DOHH2 (cell line): ENCODE results near the gene DNAJC22.
"Not testable (repeated sequence)": the region's sequence is repeated elsewhere in the genome, so short reads cannot be mapped to it uniquely, and the experiment has no call there.

Experiments used
- H3F3A ChIP-seq: fragments of 200-600 bp; sonication (generic), shearing (Covaris generic); 2 replicates; pipeline ENCODE4 v1.6.0; 2016; ENCODE audit warnings: antibody characterized with exemption, mild to moderate bottlenecking; ENCODE audit not compliant: control insufficient read depth, insufficient read depth
- H3K27ac ChIP-seq: fragments of 200-600 bp; sonication (generic); 2 replicates; pipeline ENCODE4 v1.5.1; 2014; ENCODE audit warnings: low read depth, mild to moderate bottlenecking, low read length, moderate library complexity
- H3K27me3 ChIP-seq: fragments of 200-600 bp; sonication (generic); 2 replicates; pipeline ENCODE4 v1.6.1; 2014; ENCODE audit warnings: mild to moderate bottlenecking, low read length, mixed read lengths; ENCODE audit not compliant: control insufficient read depth
- H3K36me3 ChIP-seq: fragments of 200-600 bp; sonication (generic); 2 replicates; pipeline ENCODE4 v1.6.1; 2014; ENCODE audit warnings: mild to moderate bottlenecking, low read length, moderate library complexity, mixed read lengths; ENCODE audit not compliant: control insufficient read depth
- H3K4me1 ChIP-seq: fragments of 200-600 bp; sonication (generic); 2 replicates; pipeline ENCODE4 v1.6.1; 2014; ENCODE audit warnings: mild to moderate bottlenecking, low read length, mixed read lengths; ENCODE audit not compliant: control insufficient read depth
- H3K4me2 ChIP-seq: fragments of 200-600 bp; sonication (generic); 2 replicates; pipeline ENCODE4 v1.6.0; 2014; ENCODE audit warnings: mild to moderate bottlenecking, low read length, moderate library complexity
- H3K4me3 ChIP-seq: fragments of 200-600 bp; sonication (generic); 2 replicates; pipeline ENCODE4 v1.5.1; 2014; ENCODE audit warnings: mild to moderate bottlenecking, low read length, mixed read lengths
- H3K79me2 ChIP-seq: fragments of 200-600 bp; sonication (generic); 2 replicates; pipeline ENCODE4 v1.6.1; 2014; ENCODE audit warnings: mild to moderate bottlenecking, low read length, mixed read lengths; ENCODE audit not compliant: control insufficient read depth
- H3K9me2 ChIP-seq: fragments of 200-600 bp; sonication (generic); replicated peaks from 2 replicates; pipeline ENCODE4 v1.6.1; 2014; ENCODE audit warnings: mild to moderate bottlenecking, low read length, mixed read lengths; ENCODE audit not compliant: control insufficient read depth
- H3K9me3 ChIP-seq: fragments of 200-600 bp; sonication (generic); 2 replicates; pipeline ENCODE4 v1.6.1; 2014; ENCODE audit warnings: antibody characterized with exemption, low read length, mixed read lengths; ENCODE audit not compliant: control insufficient read depth, insufficient read depth
- H4K20me1 ChIP-seq: fragments of 200-600 bp; sonication (generic); 2 replicates; pipeline ENCODE4 v1.6.0; 2014; ENCODE audit warnings: low read depth, mild to moderate bottlenecking, antibody characterized with exemption, low read length, moderate library complexity; ENCODE audit not compliant: control insufficient read depth, insufficient read depth
- CTCF ChIP-seq: fragments of 200-600 bp; sonication (generic); IDR thresholded peaks from one replicate; pipeline ENCODE4 v1.5.1; 2014; ENCODE audit warnings: antibody characterized with exemption, mild to moderate bottlenecking, low read depth, low read length; ENCODE audit not compliant: poor library complexity, severe bottlenecking
- EZH2phosphoT487 ChIP-seq: fragments of 200-600 bp; sonication (generic); IDR thresholded peaks from 2 replicates; pipeline ENCODE4 v1.6.1; 2017; ENCODE audit warnings: borderline replicate concordance, mild to moderate bottlenecking, antibody characterized with exemption, low read length, moderate library complexity, mixed read lengths

The DNAJC22 gene

DNA sequence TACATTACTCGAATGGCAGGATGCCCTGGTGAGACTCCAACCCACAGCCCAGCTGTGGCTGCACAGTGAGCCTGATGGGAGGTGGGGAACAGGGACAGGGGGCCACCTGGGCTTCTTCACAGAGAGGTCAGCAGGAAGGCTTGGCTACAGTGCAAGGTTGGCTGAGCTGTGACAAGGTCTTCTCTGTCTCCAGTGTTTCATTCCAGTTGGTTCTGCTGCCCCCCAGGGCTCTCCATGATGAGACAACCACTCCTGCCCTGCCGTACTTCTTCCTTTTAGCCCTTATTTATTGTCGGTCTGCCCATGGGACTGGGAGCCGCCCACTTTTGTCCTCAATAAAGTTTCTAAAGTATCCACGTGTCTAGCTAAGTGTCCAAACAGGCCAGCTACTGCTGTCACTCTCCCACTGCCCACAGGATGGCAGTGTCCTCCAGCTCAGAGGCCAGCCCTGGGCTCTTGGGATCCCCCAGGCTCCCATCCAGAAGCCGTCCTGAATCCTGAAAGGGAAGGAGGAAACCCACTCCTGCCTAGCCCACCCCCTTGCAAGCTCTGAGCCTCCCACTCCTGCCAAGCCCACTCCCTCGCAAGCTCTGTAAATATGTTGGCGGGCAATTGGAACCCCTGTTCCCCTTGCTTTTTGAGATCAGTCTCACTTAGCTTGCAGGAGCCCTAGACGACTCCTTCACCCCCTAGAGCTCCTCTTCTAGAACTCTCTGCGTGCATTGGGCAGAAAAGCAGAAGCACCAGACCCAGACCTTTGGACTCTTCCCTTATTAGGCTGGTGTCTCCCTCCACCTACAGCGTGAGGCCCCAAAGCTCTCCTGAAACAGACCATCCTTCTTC, 15.1 kb upstream of the DNAJC22 start:
- Histone ChIP-seq H3K9me3 (no peaks in the 10 kb centered on the region), H3K4me1 (no peaks in the 10 kb centered on the region), H3F3A (peaks cover 2% of the 10 kb centered on the region; the same call in 1 of the 2 replicates), H4K20me1 (no peaks in the 10 kb centered on the region), H3K79me2 (no peaks in the 10 kb centered on the region), H3K36me3 (peaks cover 36% of the 10 kb centered on the region), H3K27ac (no peak overlapping the region), H3K4me2 (no peak overlapping the region), H3K9me2 (no peaks in the 10 kb centered on the region), H3K27me3 (0 out of 2 replicates have a peak, but pooled peaks cover 1% of the 10 kb centered on the region), H3K4me3 (no peak overlapping the region)
- peak; percentile 63 for TF ChIP-seq CTCF
- TF ChIP-seq EZH2phosphoT487 = no peak

GRCh38 chr12:49332441-49332861, 14.2 kb upstream of the DNAJC22 start:
- H3F3A ChIP-seq = peaks cover 2% of the 10 kb centered on the region; the same call in 1 of the 2 replicates
- peaks cover 28% of the 10 kb centered on the region for H3K36me3 ChIP-seq
- peaks cover 7% of the 10 kb centered on the region for H3K4me1 ChIP-seq
- H3K27me3 ChIP-seq = peaks cover 8% of the 10 kb centered on the region
- TF ChIP-seq EZH2phosphoT487 (no peak), CTCF (no peak)
- no peak overlapping the region for H3K4me3 ChIP-seq
- H3K9me3 ChIP-seq = no peaks in the 10 kb centered on the region
- H3K27ac ChIP-seq = no peak overlapping the region
- no peak overlapping the region for H3K4me2 ChIP-seq
- no peaks in the 10 kb centered on the region for H3K79me2 ChIP-seq
- H3K9me2 ChIP-seq = no peaks in the 10 kb centered on the region
- no peaks in the 10 kb centered on the region for H4K20me1 ChIP-seq

GRCh38 chr12:49332891-49333371, 13.8 kb upstream of the DNAJC22 start:
- Histone ChIP-seq H3K36me3 (peaks cover 27% of the 10 kb centered on the region), H3K9me2 (no peaks in the 10 kb centered on the region), H3F3A (peaks cover 2% of the 10 kb centered on the region; the same call in 1 of the 2 replicates), H3K4me1 (peaks cover 10% of the 10 kb centered on the region), H3K4me2 (no peak overlapping the region), H3K79me2 (no peaks in the 10 kb centered on the region), H3K27me3 (peaks cover 13% of the 10 kb centered on the region), H3K9me3 (no peaks in the 10 kb centered on the region), H3K4me3 (no peak overlapping the region), H4K20me1 (no peaks in the 10 kb centered on the region), H3K27ac (no peak overlapping the region)
- no peak for TF ChIP-seq CTCF

DNA sequence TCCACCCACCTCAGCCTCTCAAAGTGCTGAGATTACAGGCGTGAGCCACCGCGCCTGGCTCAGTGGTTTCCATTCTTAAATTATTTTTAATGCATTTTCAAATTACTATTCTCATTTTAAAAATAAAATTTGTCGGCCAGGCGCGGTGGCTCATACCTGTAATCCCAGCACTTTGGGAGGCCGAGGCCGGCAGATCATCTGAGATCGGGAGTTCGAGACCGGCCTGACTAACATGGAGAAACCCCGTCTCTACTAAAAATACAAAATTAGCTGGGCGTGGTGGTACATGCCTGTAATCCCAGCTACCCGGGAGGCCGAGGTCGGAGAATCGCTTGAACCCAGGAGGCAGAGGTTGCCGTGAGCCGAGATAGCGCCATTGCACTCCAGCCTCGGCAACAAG, 12.9 kb upstream of the DNAJC22 start:
- not testable (repeated sequence) for H3K27ac ChIP-seq, H3K4me3 ChIP-seq, H3K79me2 ChIP-seq, H4K20me1 ChIP-seq, H3K9me3 ChIP-seq, H3K4me2 ChIP-seq, H3F3A ChIP-seq, H3K9me2 ChIP-seq
- peaks cover 27% of the 10 kb centered on the region for H3K36me3 ChIP-seq
- peaks cover 10% of the 10 kb centered on the region for H3K4me1 ChIP-seq
- H3K27me3 ChIP-seq = peaks cover 21% of the 10 kb centered on the region
